H1 (cell line): ENCODE results near the gene CRISPLD2. TPM values are rescaled to one million over a fixed set of nuclear protein-coding genes. Genes with fewer than 3 reads are reported as not detected.

Experiments used
- CTCF ChIA-PET: fragments of 300-600 bp; sonication (Branson Sonifier 250); formaldehyde crosslinking; loops from one replicate; lab custom pipeline; 2021; ENCODE audit not compliant: partially characterized antibody; lab: Charles Lee
- POLR2A ChIA-PET: fragments of 300-600 bp; sonication (Branson Sonifier 250); formaldehyde crosslinking; loops from one replicate; lab custom pipeline; 2021; ENCODE audit warnings: inconsistent platforms; ENCODE audit not compliant: partially characterized antibody; lab: Charles Lee
- DNase-seq, 2 experiments: peaks; one replicate each; pipeline versions ENCODE4 v3.0.0 to v3.0.0-alpha.2; 2010 to 2022; ENCODE audit warnings: low spot score in 2 of 2, low read depth in 1 of 2, mixed read lengths in 1 of 2
- FAIRE-seq: peaks from 2 replicates; lab custom pipeline; 2011; peaks lifted over from hg19 to GRCh38; lab: Jason Lieb, UNC
- H2AFZ ChIP-seq: 2 replicates; pipeline ENCODE4 v1.8.1; 2012; ENCODE audit warnings: low read length, inconsistent platforms
- H2AK5ac ChIP-seq: 2 replicates; pipeline ENCODE4 v1.6.1; 2013; ENCODE audit warnings: low read depth, low read length
- H2BK120ac ChIP-seq: replicated peaks from 2 replicates; pipeline ENCODE3; 2013; ENCODE audit warnings: low read depth, low read length, inconsistent platforms
- H2BK12ac ChIP-seq: 2 replicates; pipeline ENCODE4 v1.6.1; 2013; ENCODE audit warnings: low read depth, low read length
- H2BK15ac ChIP-seq: 2 replicates; pipeline ENCODE4 v1.6.1; 2013; ENCODE audit warnings: low read length
- H2BK20ac ChIP-seq: 2 replicates; pipeline ENCODE4 v1.6.1; 2013; ENCODE audit warnings: low read length
- H2BK5ac ChIP-seq: 2 replicates; pipeline ENCODE4 v1.6.1; 2013; ENCODE audit warnings: low read depth, low read length
- H3K14ac ChIP-seq: 2 replicates; pipeline ENCODE4 v1.6.1; 2013; ENCODE audit warnings: inconsistent platforms; ENCODE audit not compliant: insufficient read length
- H3K18ac ChIP-seq: 2 replicates; pipeline ENCODE4 v1.6.1; 2013; ENCODE audit warnings: low read length; ENCODE audit errors: extremely low read depth
- H3K23ac ChIP-seq: 2 replicates; pipeline ENCODE4 v1.6.1; 2013; ENCODE audit warnings: inconsistent platforms; ENCODE audit not compliant: insufficient read length
- H3K23me2 ChIP-seq: 2 replicates; pipeline ENCODE4 v1.6.1; 2013; ENCODE audit warnings: low read depth, low read length
- H3K27ac ChIP-seq: 2 replicates; pipeline ENCODE4 v1.6.1; 2011; ENCODE audit warnings: low read depth, low read length, inconsistent platforms
- H3K27me3 ChIP-seq, 4 experiments: replicated peaks in 1 of 4; 1 replicate in 1 of 4; 2 replicates in 3 of 4; pipeline versions ENCODE4 v1.6.1 to v1.8.1; 2011 to 2013; ENCODE audit warnings: low read length in 3 of 4, mild to moderate bottlenecking in 3 of 4, inconsistent platforms in 2 of 4, mixed read lengths in 2 of 4, moderate library complexity in 1 of 4; ENCODE audit not compliant: control insufficient read depth in 3 of 4, insufficient read depth in 3 of 4; ENCODE audit errors: extremely low read depth in 1 of 4
- H3K36me3 ChIP-seq, 4 experiments: 2 replicates each; pipeline versions ENCODE4 v1.6.1 to v1.8.1; 2011 to 2013; ENCODE audit warnings: mild to moderate bottlenecking in 4 of 4, low read length in 3 of 4, moderate library complexity in 2 of 4, control low read depth in 1 of 4, inconsistent platforms in 1 of 4; ENCODE audit not compliant: insufficient read depth in 4 of 4, control insufficient read depth in 2 of 4
- H3K4ac ChIP-seq: replicated peaks from 2 replicates; pipeline ENCODE3; 2013; ENCODE audit warnings: low read length, low read depth, mixed read lengths, inconsistent platforms; ENCODE audit not compliant: insufficient read length
- H3K4me1 ChIP-seq, 4 experiments: replicated peaks in 1 of 4; 1 replicate in 1 of 4; 2 replicates in 3 of 4; pipeline versions ENCODE4 v1.6.1 to v1.8.1; 2011 to 2013; ENCODE audit warnings: low read length in 3 of 4, inconsistent platforms in 2 of 4, mixed read lengths in 1 of 4; ENCODE audit not compliant: insufficient read depth in 4 of 4, control insufficient read depth in 3 of 4
- H3K4me2 ChIP-seq, 2 experiments: 2 replicates each; pipeline versions ENCODE4 v1.6.1 to v1.8.1; 2011 to 2013; ENCODE audit warnings: low read depth in 2 of 2, low read length in 2 of 2, control low read depth in 1 of 2, inconsistent platforms in 1 of 2, mild to moderate bottlenecking in 1 of 2; ENCODE audit not compliant: insufficient read depth in 1 of 2
- H3K4me3 ChIP-seq, 4 experiments: fragments of 200-600, 300-600 bp in 1 of 4; sonication (generic), shearing (Covaris generic), sonication (Bioruptor Twin) in 1 of 4; 2 replicates each; pipeline versions ENCODE4 v1.5.1 to v1.8.1; 2011 to 2016; ENCODE audit warnings: low read length in 4 of 4, low read depth in 3 of 4, control low read depth in 2 of 4, inconsistent platforms in 2 of 4, mild to moderate bottlenecking in 2 of 4, mixed read lengths in 1 of 4, moderate library complexity in 1 of 4; ENCODE audit not compliant: insufficient read depth in 2 of 4; ENCODE audit errors: extremely low read depth in 1 of 4
- H3K56ac ChIP-seq: replicated peaks from 2 replicates; pipeline ENCODE3; 2013; ENCODE audit warnings: low read depth, mild to moderate bottlenecking, mixed read lengths, low read length, inconsistent platforms; ENCODE audit not compliant: insufficient read length
- H3K79me1 ChIP-seq: 2 replicates; pipeline ENCODE4 v1.6.1; 2013; ENCODE audit warnings: low read depth, low read length, control low read depth
- H3K79me2 ChIP-seq, 2 experiments: 2 replicates each; pipeline versions ENCODE4 v1.6.1 to v1.8.1; 2012 to 2013; ENCODE audit warnings: low read length in 2 of 2, mild to moderate bottlenecking in 2 of 2, inconsistent platforms in 1 of 2; ENCODE audit not compliant: insufficient read depth in 2 of 2, control insufficient read depth in 1 of 2
- H3K9ac ChIP-seq, 4 experiments: replicated peaks in 1 of 4; 1 replicate in 1 of 4; 2 replicates in 3 of 4; pipeline versions ENCODE4 v1.6.1 to v1.8.1; 2011 to 2013; ENCODE audit warnings: low read depth in 3 of 4, low read length in 3 of 4, control low read depth in 2 of 4, mild to moderate bottlenecking in 2 of 4, moderate library complexity in 2 of 4, inconsistent platforms in 1 of 4; ENCODE audit errors: extremely low read depth in 1 of 4
- H3K9me3 ChIP-seq, 2 experiments: 2 replicates each; pipeline versions ENCODE4 v1.6.1 to v1.8.1; 2012 to 2013; ENCODE audit warnings: mild to moderate bottlenecking in 2 of 2, moderate library complexity in 2 of 2, control low read depth in 1 of 2, inconsistent platforms in 1 of 2, low read depth in 1 of 2, low read length in 1 of 2, mixed read lengths in 1 of 2; ENCODE audit not compliant: insufficient read depth in 2 of 2
- H4K20me1 ChIP-seq, 2 experiments: replicated peaks in 1 of 2; 2 replicates each; pipeline versions ENCODE3 to v1.8.1; 2011 to 2013; ENCODE audit warnings: inconsistent platforms in 2 of 2, low read length in 2 of 2, mild to moderate bottlenecking in 1 of 2; ENCODE audit not compliant: insufficient read depth in 2 of 2, control insufficient read depth in 1 of 2
- H4K5ac ChIP-seq: 2 replicates; pipeline ENCODE4 v1.6.1; 2013; ENCODE audit warnings: low read length, low read depth, mixed read lengths, inconsistent platforms; ENCODE audit not compliant: insufficient read length
- H4K8ac ChIP-seq: 2 replicates; pipeline ENCODE4 v1.8.0; 2013; ENCODE audit warnings: mild to moderate bottlenecking, moderate library complexity, low read length, inconsistent platforms; ENCODE audit not compliant: insufficient read depth; ENCODE audit errors: extremely low read depth
- H4K91ac ChIP-seq: replicated peaks from 2 replicates; pipeline ENCODE3; 2013; ENCODE audit warnings: low read length, mixed read lengths, inconsistent platforms; ENCODE audit not compliant: insufficient read length
- ATF2 ChIP-seq: IDR thresholded peaks from 2 replicates; pipeline ENCODE4 v1.6.1; 2012; ENCODE audit warnings: low read length, inconsistent platforms
- E2F6 ChIP-seq: IDR thresholded peaks from 2 replicates; pipeline ENCODE4 v1.6.1; 2012; ENCODE audit warnings: inconsistent platforms
- HDAC2 ChIP-seq, 2 experiments: fragments of 300-600 bp in 1 of 2; sonication (generic) in 1 of 2; IDR thresholded peaks; 2 replicates each; pipeline ENCODE4 v1.6.1; 2011 to 2012; ENCODE audit warnings: low read depth in 2 of 2, low read length in 2 of 2, mild to moderate bottlenecking in 2 of 2, moderate library complexity in 2 of 2, borderline replicate concordance in 1 of 2, inconsistent platforms in 1 of 2
- KDM5A ChIP-seq: fragments of 200-600 bp; IDR thresholded peaks from 2 replicates; pipeline ENCODE4 v1.7.1; 2012; ENCODE audit warnings: mild to moderate bottlenecking, low read length, inconsistent platforms, mixed read lengths
- PHF8 ChIP-seq: fragments of 200-600 bp; sonication (generic); conservative IDR thresholded peaks from 2 replicates; pipeline ENCODE4 v1.7.1; 2012; ENCODE audit warnings: low read depth, mild to moderate bottlenecking, inconsistent platforms, low read length, moderate library complexity
- RAD21 ChIP-seq, 2 experiments: IDR thresholded peaks in 1 of 2; conservative IDR thresholded peaks in 1 of 2; 2 replicates each; pipeline ENCODE4 v1.6.1; 2011; ENCODE audit warnings: low read depth in 2 of 2, low read length in 2 of 2, improper control_type of control experiment in 1 of 2, inconsistent platforms in 1 of 2, mild to moderate bottlenecking in 1 of 2, moderate library complexity in 1 of 2
- RFX5 ChIP-seq: IDR thresholded peaks from 2 replicates; pipeline ENCODE4 v1.6.1; 2011; ENCODE audit warnings: low read depth, low read length, improper control_type of control experiment, borderline replicate concordance
- SP1 ChIP-seq: IDR thresholded peaks from 2 replicates; pipeline ENCODE4 v1.6.1; 2011; ENCODE audit warnings: low read depth, low read length
- TEAD4 ChIP-seq: IDR thresholded peaks from 2 replicates; pipeline ENCODE4 v1.6.1; 2012; ENCODE audit warnings: low read depth, low read length, inconsistent platforms, mixed read lengths
- WGBS, 2 experiments: shearing (Covaris generic) in 1 of 2; methylation state at CpG; one replicate each; pipeline versions ENCODE4 v1.1.6 to v1.1.7; 2013 to 2015; ENCODE audit warnings: low lambda C conversion rate in 2 of 2, mixed read lengths in 2 of 2, inconsistent platforms in 1 of 2, low coverage in 1 of 2, missing lambda C conversion rate in 1 of 2; ENCODE audit not compliant: insufficient replicate concordance in 2 of 2, insufficient coverage in 1 of 2, insufficient read length in 1 of 2; ENCODE audit errors: extremely low coverage in 1 of 2, missing lambda C conversion rate in 1 of 2; 5-methylcytosine and 5-hydroxymethylcytosine counted together
- polyA plus RNA-seq, 7 experiments: library from polyadenylated mRNA; depleted of rRNA in 3 of 7; stranded (reverse) in 5 of 7; unstranded in 2 of 7; fragments of >200 nt in 5 of 7; fragments of 200-250 nt in 2 of 7; gene quantifications; 1 replicate in 5 of 7; 2 replicates in 1 of 7; 4 replicates in 1 of 7; pipeline versions ENCODE4 v1.2.1 to v1.2.3, GENCODE V29; 2011 to 2013; ENCODE audit warnings: missing spikeins in 2 of 7, mixed read lengths in 2 of 7
- total RNA-seq: library from RNA; stranded (reverse); fragmentation: NEBNext Ultra II Directional; extraction: Animal tissue kit (Norgen Biotek cat#: 25700); gene quantifications from 2 replicates; pipeline ENCODE4 v1.2.1, GENCODE V29; 2021

The CRISPLD2 gene
- total and polyA plus RNA-seq, 2 of the 8 experiments (the other 6 are each of a cell fraction or from before 2014, with no cell fraction given): 2.7 to 5.1 TPM

GRCh38 chr16:84893849-84894599 lies 74.2 kb downstream of the CRISPLD2 start:
- H3K9ac ChIP-seq: no peak overlapping the region
- no peak overlapping the region for H3K4me2 ChIP-seq
- FAIRE-seq: no peak
- H4K20me1 ChIP-seq: no peaks in the 10 kb centered on the region
- H4K91ac ChIP-seq: no peak overlapping the region
- H3K27me3 ChIP-seq: no peaks in the 10 kb centered on the region
- ChIA-PET CTCF (interaction anchor here (1.0 kb wide), 1 partner anchor 139 kb away, joined by 3 read pairs; no protein-coding TSS in a partner anchor), POLR2A (interaction anchor here (0.6 kb wide), 1 partner anchor 417 kb away, joined by 3 read pairs; no protein-coding TSS in a partner anchor)
- no peak overlapping the region for H3K14ac ChIP-seq
- H3K4ac ChIP-seq: no peak overlapping the region
- 92% methylated on average over 12 of the region's 12 CpGs; no CpG with 5 or more reads in 1 of the 2 experiments for WGBS, 2 experiments
- H3K36me3 ChIP-seq: no peaks in the 10 kb centered on the region
- H3K56ac ChIP-seq: no peak overlapping the region
- no peaks in the 10 kb centered on the region for H3K23me2 ChIP-seq
- DNase-seq: no peak
- H3K27ac ChIP-seq: no peak overlapping the region
- no peak overlapping the region for H2BK5ac ChIP-seq
- H3K9me3 ChIP-seq: no peaks in the 10 kb centered on the region
- no peaks in the 10 kb centered on the region; a peak in 1 of 7 replicates for H3K4me1 ChIP-seq
- H2BK120ac ChIP-seq: no peak overlapping the region
- no peak overlapping the region for H2BK12ac ChIP-seq
- no peak overlapping the region for H3K23ac ChIP-seq
- no peaks in the 10 kb centered on the region for H3K79me1 ChIP-seq
- H4K5ac ChIP-seq: no peak overlapping the region
- no peak overlapping the region for H4K8ac ChIP-seq
- no peak overlapping the region for H2BK15ac ChIP-seq
- H3K4me3 ChIP-seq: no peak overlapping the region
- no peak overlapping the region for H2AFZ ChIP-seq
- H3K79me2 ChIP-seq: no peaks in the 10 kb centered on the region
- H3K18ac ChIP-seq: no peak overlapping the region
- no peak overlapping the region for H2BK20ac ChIP-seq
- H2AK5ac ChIP-seq: no peak overlapping the region
- TF ChIP-seq SP1 (no peak), HDAC2 (IDR thresholded peaks at IDR 0.05; ENCODE audit: borderline replicate concordance in 1 of 2, low read depth in 2 of 2, low read length in 2 of 2) (no peak), KDM5A (no peak), PHF8 (no peak), ATF2 (no peak), RFX5 (no peak), RAD21 (IDR thresholded peaks at IDR 0.05 in 1 of 2, conservative IDR thresholded peaks at IDR 0.05 in 1 of 2; ENCODE audit: low read depth in 2 of 2, low read length in 2 of 2) (no peak), TEAD4 (no peak), E2F6 (no peak)
